Astrocyte (in vitro differentiated cells and primary cell): ENCODE data around the gene LRRC31. TPM values are rescaled to one million over a fixed set of nuclear protein-coding genes. Genes with fewer than 3 reads are reported as not detected.
A peak's percentile ranks its signal among the peaks of the same experiment; 100 is the strongest.

Experiments
- DNase-seq: peaks from one replicate; pipeline ENCODE4 v3.0.0-alpha.2; 2010; ENCODE audit warnings: low read depth
- FAIRE-seq: peaks from 2 replicates; lab custom pipeline; 2011; peaks lifted over from hg19 to GRCh38; lab: Jason Lieb, UNC
- H2AFZ ChIP-seq: 2 replicates; pipeline ENCODE4 v1.6.0; 2012; ENCODE audit warnings: low read depth, low read length, inconsistent platforms
- H3K27ac ChIP-seq: 2 replicates; pipeline ENCODE4 v1.5.1; 2011; ENCODE audit warnings: low read depth, low read length, inconsistent platforms
- H3K27me3 ChIP-seq: 2 replicates; pipeline ENCODE4 v1.6.0; 2011; ENCODE audit warnings: low read length, inconsistent platforms; ENCODE audit not compliant: insufficient read depth
- H3K36me3 ChIP-seq: 2 replicates; pipeline ENCODE4 v1.5.1; 2011; ENCODE audit warnings: low read length, inconsistent platforms; ENCODE audit not compliant: insufficient read depth
- H3K4me1 ChIP-seq: 2 replicates; pipeline ENCODE4 v1.5.1; 2011; ENCODE audit warnings: low read length, inconsistent platforms; ENCODE audit not compliant: insufficient read depth
- H3K4me2 ChIP-seq: 2 replicates; pipeline ENCODE4 v1.6.0; 2012; ENCODE audit warnings: low read length, inconsistent platforms
- H3K4me3 ChIP-seq: 2 replicates; pipeline ENCODE4 v1.5.1; 2011; ENCODE audit warnings: low read depth, mild to moderate bottlenecking, low read length, inconsistent platforms; ENCODE audit not compliant: insufficient read depth
- H3K79me2 ChIP-seq: 2 replicates; pipeline ENCODE4 v1.6.0; 2012; ENCODE audit warnings: mild to moderate bottlenecking, low read length, inconsistent platforms; ENCODE audit not compliant: insufficient read depth
- H3K9ac ChIP-seq: 2 replicates; pipeline ENCODE4 v1.6.0; 2012; ENCODE audit warnings: mild to moderate bottlenecking, low read length, inconsistent platforms
- H3K9me3 ChIP-seq: 2 replicates; pipeline ENCODE4 v1.5.1; 2012; ENCODE audit warnings: low read depth, mild to moderate bottlenecking, low read length, inconsistent platforms; ENCODE audit not compliant: insufficient read depth
- H4K20me1 ChIP-seq: 2 replicates; pipeline ENCODE4 v1.6.0; 2012; ENCODE audit warnings: low read length, inconsistent platforms; ENCODE audit not compliant: insufficient read depth
- H3K27ac Mint-ChIP-seq: one replicate; pipeline ENCODE4 v1.8.0; 2021; ENCODE audit warnings: mild to moderate bottlenecking, mixed read lengths; ENCODE audit not compliant: unreplicated experiment
- H3K27me3 Mint-ChIP-seq: one replicate; pipeline ENCODE4 v1.8.0; 2021; ENCODE audit warnings: low read depth, mixed read lengths; ENCODE audit not compliant: unreplicated experiment
- H3K36me3 Mint-ChIP-seq: one replicate; pipeline ENCODE4 v1.8.0; 2021; ENCODE audit warnings: low read depth, mixed read lengths; ENCODE audit not compliant: unreplicated experiment
- H3K4me1 Mint-ChIP-seq: one replicate; pipeline ENCODE4 v1.8.0; 2021; ENCODE audit warnings: low read depth, mixed read lengths; ENCODE audit not compliant: unreplicated experiment
- H3K4me3 Mint-ChIP-seq: one replicate; pipeline ENCODE4 v1.8.0; 2021; ENCODE audit warnings: mild to moderate bottlenecking, moderate library complexity, mixed read lengths; ENCODE audit not compliant: unreplicated experiment
- H3K9me3 Mint-ChIP-seq: one replicate; pipeline ENCODE4 v1.8.0; 2021; ENCODE audit warnings: mild to moderate bottlenecking, mixed read lengths; ENCODE audit not compliant: unreplicated experiment
- EZH2 ChIP-seq: IDR thresholded peaks from 2 replicates; pipeline ENCODE4 v1.6.1; 2012; ENCODE audit warnings: mild to moderate bottlenecking, low read length, inconsistent platforms; ENCODE audit not compliant: insufficient read depth
- total RNA-seq: library from RNA; stranded (reverse); gene quantifications from 2 replicates; pipeline ENCODE4 v1.2.1, GENCODE V29; 2021
- TF ChIP-seq, protein P1 (sequence below): IDR thresholded peaks from 2 replicates; pipeline ENCODE4 v1.5.1; 2011; ENCODE audit warnings: low read depth, mild to moderate bottlenecking, inconsistent platforms, low read length, moderate library complexity; ENCODE audit not compliant: insufficient read depth

The LRRC31 gene
- total RNA-seq, 1 donor from 2014 or later: 0.16 TPM

DNA sequence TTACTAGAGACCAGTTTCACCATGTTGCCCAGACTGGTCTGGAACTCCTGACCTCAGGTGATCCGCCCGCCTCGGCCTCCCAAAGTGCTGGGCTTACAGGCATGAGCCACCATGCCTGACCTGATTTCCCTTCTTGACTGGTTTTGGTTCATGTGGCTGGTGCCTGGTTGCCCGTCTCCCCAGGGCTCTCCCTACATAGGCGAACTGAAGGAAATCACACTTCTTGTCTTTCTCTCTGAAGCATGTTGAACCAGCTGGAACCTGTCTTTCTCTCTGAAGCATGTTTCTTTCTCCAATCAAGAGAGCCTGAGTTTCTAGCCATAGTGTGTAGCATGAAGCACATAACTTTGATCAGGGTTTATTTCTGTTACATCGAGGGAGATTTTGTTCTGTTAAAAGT, 25.3 kb upstream of the LRRC31 start:
- Mint-ChIP-seq H3K4me1 (no peaks in the 10 kb centered on the region), H3K9me3 (peaks cover 4% of the 10 kb centered on the region), H3K36me3 (no peaks in the 10 kb centered on the region), H3K4me3 (no peak overlapping the region), H3K27ac (no peak overlapping the region), H3K27me3 (no peaks in the 10 kb centered on the region)
- H3K9me3 ChIP-seq: no peaks in the 10 kb centered on the region
- DNase-seq (no peak), FAIRE-seq (no peak)
- no peak overlapping the region for H3K9ac ChIP-seq
- H3K4me3 ChIP-seq: no peak overlapping the region
- no peaks in the 10 kb centered on the region for H3K4me1 ChIP-seq
- no peaks in the 10 kb centered on the region for H3K79me2 ChIP-seq
- H3K4me2 ChIP-seq: no peak overlapping the region
- H3K27ac ChIP-seq: no peak overlapping the region
- H2AFZ ChIP-seq: no peak overlapping the region
- no peaks in the 10 kb centered on the region for H4K20me1 ChIP-seq
- H3K27me3 ChIP-seq: no peaks in the 10 kb centered on the region
- TF ChIP-seq, protein P1, sequence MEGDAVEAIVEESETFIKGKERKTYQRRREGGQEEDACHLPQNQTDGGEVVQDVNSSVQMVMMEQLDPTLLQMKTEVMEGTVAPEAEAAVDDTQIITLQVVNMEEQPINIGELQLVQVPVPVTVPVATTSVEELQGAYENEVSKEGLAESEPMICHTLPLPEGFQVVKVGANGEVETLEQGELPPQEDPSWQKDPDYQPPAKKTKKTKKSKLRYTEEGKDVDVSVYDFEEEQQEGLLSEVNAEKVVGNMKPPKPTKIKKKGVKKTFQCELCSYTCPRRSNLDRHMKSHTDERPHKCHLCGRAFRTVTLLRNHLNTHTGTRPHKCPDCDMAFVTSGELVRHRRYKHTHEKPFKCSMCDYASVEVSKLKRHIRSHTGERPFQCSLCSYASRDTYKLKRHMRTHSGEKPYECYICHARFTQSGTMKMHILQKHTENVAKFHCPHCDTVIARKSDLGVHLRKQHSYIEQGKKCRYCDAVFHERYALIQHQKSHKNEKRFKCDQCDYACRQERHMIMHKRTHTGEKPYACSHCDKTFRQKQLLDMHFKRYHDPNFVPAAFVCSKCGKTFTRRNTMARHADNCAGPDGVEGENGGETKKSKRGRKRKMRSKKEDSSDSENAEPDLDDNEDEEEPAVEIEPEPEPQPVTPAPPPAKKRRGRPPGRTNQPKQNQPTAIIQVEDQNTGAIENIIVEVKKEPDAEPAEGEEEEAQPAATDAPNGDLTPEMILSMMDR: no peak
- no peak for TF ChIP-seq EZH2
- H3K36me3 ChIP-seq: no peaks in the 10 kb centered on the region

DNA sequence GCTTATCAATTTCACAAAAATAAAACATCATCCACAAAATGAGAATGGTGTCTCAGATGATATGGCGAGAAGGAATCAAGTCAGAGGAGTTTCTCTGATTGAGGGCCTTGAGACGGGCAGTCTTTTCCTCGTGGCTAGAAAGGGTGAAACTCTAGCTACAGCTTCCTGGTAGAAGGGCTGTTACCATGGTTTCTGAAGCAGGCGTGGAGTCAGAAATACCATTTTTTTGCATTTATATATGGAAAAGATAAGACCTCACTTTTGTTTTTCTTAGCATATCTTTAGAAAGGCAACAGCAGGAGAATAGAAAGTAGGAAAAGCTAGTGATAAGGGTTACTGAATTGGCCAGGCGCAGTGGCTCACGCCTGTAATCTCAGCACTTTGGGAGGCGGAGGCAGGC, 24.4 kb upstream of the LRRC31 start:
- no peak overlapping the region for H3K4me3 ChIP-seq
- H3K79me2 ChIP-seq: no peaks in the 10 kb centered on the region
- Mint-ChIP-seq H3K36me3 (no peaks in the 10 kb centered on the region), H3K27ac (no peak overlapping the region), H3K27me3 (no peaks in the 10 kb centered on the region), H3K4me1 (no peaks in the 10 kb centered on the region), H3K4me3 (no peak overlapping the region), H3K9me3 (no peaks in the 10 kb centered on the region)
- H3K36me3 ChIP-seq: no peaks in the 10 kb centered on the region
- H2AFZ ChIP-seq: no peak overlapping the region
- FAIRE-seq (no peak), DNase-seq (no peak)
- no peaks in the 10 kb centered on the region for H3K4me1 ChIP-seq
- H3K4me2 ChIP-seq: no peak overlapping the region
- no peaks in the 10 kb centered on the region for H4K20me1 ChIP-seq
- H3K9me3 ChIP-seq: no peaks in the 10 kb centered on the region
- H3K27me3 ChIP-seq: no peaks in the 10 kb centered on the region
- TF ChIP-seq, protein P1: no peak
- no peak for TF ChIP-seq EZH2
- H3K27ac ChIP-seq: no peak overlapping the region
- no peak overlapping the region for H3K9ac ChIP-seq

DNA sequence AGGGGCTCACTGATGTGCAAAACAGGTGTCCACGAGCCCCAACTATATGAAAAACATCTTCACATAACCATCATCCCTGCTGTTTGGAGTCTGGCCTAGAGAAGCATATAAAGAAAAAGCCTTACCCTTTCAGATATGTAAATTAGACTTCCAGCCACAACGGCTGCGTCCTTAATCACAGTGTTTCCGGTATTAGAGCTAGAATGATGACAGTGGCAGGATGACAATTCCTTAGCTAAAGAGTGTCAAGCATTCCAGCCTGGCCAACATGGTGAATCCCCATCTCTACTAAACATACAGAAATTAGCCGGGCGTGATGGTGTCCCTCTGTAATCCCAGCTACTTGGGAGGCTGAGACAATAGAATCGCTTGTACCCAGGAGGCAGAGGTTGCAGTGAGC, 22.2 kb upstream of the LRRC31 start:
- no peaks in the 10 kb centered on the region for H3K9me3 ChIP-seq
- Mint-ChIP-seq H3K9me3 (no peaks in the 10 kb centered on the region), H3K4me3 (no peak overlapping the region), H3K27ac (no peak overlapping the region), H3K4me1 (no peaks in the 10 kb centered on the region), H3K36me3 (no peaks in the 10 kb centered on the region), H3K27me3 (no peaks in the 10 kb centered on the region)
- H4K20me1 ChIP-seq: no peaks in the 10 kb centered on the region
- H3K27ac ChIP-seq: no peak overlapping the region
- DNase-seq: no peak
- no peaks in the 10 kb centered on the region for H3K4me1 ChIP-seq
- H3K4me3 ChIP-seq: no peak overlapping the region
- H3K4me2 ChIP-seq: no peak overlapping the region
- H3K36me3 ChIP-seq: no peaks in the 10 kb centered on the region
- H3K27me3 ChIP-seq: no peaks in the 10 kb centered on the region
- no peak overlapping the region for H3K9ac ChIP-seq
- peak overlapping the region; percentile 41 for H2AFZ ChIP-seq
- no peaks in the 10 kb centered on the region for H3K79me2 ChIP-seq
- TF ChIP-seq EZH2: no peak
- TF ChIP-seq, protein P1: no peak
- no peak for FAIRE-seq
